Hypothalamus (tissue), 51 donors: ENCODE measurements around the gene C4orf17.

ENCODE experiments used
- DNase-seq, 51 donors: peaks; one replicate each; lab custom pipeline; 2025; lab: John Stamatoyannopoulos, UW

Gene C4orf17

DNA sequence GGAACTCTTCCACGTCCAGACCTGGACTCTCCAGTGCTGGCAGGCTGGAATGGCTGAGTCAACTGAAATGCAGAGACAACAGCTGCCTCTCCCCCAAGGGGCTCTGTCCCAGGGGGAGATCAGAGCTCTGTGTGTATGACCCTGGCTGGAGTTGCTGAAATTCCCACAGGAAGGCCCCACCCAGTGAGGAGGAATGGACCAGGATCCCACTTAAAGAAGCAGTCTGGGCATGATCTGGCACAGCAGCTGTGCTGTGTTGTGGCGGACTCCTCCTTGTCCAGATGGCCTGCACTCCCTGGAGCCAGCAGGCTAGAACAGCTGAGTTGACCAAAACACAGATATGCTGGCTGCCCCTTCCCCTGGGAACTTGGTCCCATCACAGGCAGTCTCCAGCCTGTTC lies 25.4 kb downstream of the C4orf17 start:
- no peak for DNase-seq

DNA sequence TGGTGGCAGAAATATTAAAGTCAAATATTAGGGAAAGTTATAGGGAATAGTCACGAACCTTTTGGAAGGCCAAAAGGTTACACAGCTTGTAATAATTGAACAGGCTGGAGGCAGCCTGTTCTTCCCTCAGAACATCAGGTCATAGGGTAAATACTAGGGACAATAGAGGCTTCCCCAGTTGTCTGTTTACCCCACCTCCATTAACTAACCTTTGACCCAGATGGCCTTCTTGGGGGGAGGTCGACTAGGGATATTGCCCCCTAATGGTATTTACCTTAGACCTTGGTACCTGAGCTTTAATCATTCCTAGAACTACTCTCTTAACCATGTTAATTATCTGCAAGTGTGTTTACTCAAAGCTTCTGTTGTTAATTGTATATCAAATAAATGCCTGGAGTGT lies 26.0 kb downstream of the C4orf17 start:
- DNase-seq = no peak

DNA sequence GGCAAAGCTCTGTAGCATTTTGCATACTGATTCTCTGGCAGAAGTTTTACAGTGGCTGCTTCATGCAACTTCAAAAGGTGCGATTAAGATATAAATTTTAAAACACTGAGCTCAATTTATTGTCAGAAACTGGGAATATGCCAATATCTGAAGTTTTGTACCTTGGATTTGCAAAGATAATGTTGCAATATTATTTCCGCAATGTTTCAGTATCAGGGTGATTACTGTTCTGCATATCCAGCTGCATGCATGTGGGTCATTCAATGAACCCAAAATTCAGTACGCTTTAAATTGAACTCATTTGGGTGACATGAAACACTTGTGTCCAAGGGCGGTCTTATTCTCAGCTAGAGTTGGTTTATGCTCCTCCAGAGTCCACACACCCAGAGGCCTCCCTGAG lies 26.9 kb downstream of the C4orf17 start:
- no peak for DNase-seq

DNA sequence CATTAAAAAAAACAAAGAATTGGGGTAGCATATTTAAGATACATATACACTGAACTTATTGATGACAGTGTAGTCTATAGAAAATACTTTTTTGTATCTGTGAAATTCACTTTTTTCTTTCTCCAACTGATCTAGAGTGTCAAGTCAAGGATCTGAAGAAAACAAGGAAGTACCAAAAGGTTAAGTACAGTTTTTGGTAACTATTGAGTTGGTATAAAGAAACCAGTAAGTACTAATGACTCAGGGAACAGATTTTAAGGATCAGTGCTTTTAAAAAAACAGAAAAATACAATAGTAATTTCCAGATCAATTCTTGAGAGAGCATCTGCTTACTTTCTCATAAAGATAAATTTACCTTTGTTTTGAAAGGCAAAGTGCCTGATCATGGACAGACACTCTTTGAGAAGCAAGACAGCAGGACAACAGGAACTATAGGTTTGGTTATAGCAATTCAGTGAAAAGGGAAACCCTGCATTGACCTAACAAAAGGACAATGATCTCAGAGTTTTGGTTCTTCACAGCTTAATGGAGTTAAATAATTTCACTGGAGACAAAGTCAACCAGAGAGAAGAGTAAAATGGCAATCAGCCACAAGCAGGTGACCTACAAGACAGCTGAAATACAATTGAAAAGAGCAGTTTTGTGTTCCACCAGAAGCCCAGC lies 29.6 kb downstream of the C4orf17 start:
- DNase-seq = no peak

DNA sequence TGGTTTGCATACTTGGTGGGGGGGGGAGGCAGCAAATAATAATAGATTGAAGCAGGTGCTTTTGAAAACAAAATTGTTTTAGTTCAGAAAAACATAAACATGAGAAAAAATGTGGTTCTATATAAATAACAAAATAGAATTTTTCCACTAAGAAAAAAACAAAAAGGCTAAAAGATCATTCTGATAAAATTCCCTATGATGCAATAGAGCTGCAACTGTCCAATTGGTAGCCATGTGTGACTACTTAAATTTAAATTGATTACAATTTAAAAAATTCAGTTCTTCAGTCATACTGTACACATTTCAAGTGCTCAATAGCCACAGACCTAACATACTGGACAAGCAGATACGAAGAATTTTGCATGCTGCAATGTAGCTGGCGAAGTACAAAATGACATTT lies 42.1 kb downstream of the C4orf17 start:
- DNase-seq = no peak

- DNase-seq = peak; percentile 79 to 100 (median 96)
Observed at GRCh38 chr4:99563310-99564186, 52.7 kb downstream of the C4orf17 start, which contains the start of gene TRMT10A. Gene TRMT10A, minus strand, starts transcription at chr4:99564039. Its CDS starts 4,701 bp downstream, at chr4:99559338.

GRCh38 chr4:99564921-99565320 lies 54.1 kb downstream of the C4orf17 start:
- no peak for DNase-seq

DNA sequence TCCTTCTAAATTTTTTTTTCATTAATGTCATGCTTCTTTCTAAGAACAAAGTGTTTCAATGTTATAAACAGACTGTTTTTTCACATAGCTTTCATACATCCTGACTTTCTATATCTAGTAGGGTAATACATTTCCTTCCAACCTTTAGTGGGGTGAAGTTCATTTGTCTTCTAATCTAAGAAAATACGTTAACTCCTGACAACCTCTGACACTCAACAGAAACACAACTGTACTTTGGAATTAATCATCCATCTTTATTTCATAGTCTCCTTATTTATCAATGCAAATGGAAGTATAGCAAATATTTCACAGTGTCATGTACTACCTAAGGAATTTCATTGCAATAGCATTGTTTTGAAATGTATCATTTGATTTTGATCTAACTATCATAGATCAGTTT lies 61.1 kb downstream of the C4orf17 start:
- DNase-seq = no peak

GRCh38 chr4:99572527-99573240 lies 61.9 kb downstream of the C4orf17 start:
- DNase-seq = no peak

- DNase-seq = no peak
Observed at GRCh38 chr4:99573735-99574368, 63.0 kb downstream of the C4orf17 start.

GRCh38 chr4:99574530-99575324 lies 63.9 kb downstream of the C4orf17 start, which contains the start of gene MTTP:
Gene MTTP, plus strand, starts transcription at chr4:99574824. Its CDS starts 86 bp downstream, at chr4:99574910.
- DNase-seq = no peak

GRCh38 chr4:99578714-99579113 lies 67.9 kb downstream of the C4orf17 start:
- no peak for DNase-seq

DNA sequence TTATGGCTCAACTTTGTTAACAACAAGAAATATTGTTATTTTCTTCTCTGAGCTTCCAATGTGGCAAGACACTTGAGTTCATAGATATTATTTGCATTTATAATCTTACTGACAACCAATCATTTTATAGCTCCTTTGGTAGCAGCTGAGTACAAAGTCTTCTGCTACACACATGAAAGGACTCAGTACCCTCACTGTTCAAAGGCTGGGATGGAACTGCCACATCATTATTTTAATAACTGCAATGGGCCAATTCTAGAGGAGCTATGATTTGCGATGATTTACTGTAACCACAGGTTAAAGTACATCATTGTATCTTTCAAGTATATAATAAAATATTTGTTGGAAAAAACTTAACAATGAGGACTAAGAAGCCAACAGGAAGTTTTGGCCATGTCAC lies 74.7 kb downstream of the C4orf17 start:
- no peak for DNase-seq

- no peak for DNase-seq
Observed at GRCh38 chr4:99586322-99586721, 75.5 kb downstream of the C4orf17 start.

- DNase-seq = no peak
Observed at GRCh38 chr4:99586797-99587196, 76.0 kb downstream of the C4orf17 start.

DNA sequence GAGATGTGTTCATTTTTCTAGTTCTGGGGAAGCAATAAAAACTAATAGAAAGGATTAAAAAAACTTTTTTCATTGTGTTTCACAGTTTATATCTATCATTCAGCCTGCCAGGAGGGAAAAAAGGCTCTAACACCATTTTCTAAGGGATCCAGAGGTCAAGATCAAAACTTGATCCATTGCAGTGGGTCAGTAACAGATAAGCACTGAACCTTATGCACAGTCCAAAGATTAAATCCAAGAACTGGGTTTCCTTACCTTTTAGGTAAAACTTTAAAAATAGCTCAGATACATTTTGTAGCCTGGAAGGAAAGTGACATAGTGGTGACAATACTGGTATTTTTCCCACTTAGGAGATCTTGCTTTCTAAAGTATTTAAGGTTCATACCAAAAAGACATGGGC lies 76.5 kb downstream of the C4orf17 start:
- DNase-seq = no peak

DNA sequence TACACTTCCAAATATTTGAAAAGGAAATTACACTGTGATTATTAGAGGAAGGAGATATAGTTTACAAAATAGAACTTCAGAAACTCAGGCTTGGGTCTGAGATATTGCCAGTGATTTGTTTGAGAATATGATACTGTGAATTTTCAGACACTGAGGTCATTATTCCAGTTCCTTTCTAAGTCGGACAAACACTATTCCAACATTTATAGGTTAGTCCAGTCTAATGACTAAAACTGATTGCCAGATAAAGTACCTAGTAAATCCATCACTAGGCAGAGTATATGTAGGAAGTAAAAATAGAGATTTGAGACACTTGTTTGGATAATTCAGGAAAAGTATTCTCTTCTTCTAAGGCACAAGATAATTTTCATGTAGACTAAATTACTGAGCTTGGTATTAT lies 77.0 kb downstream of the C4orf17 start:
- DNase-seq = no peak

DNA sequence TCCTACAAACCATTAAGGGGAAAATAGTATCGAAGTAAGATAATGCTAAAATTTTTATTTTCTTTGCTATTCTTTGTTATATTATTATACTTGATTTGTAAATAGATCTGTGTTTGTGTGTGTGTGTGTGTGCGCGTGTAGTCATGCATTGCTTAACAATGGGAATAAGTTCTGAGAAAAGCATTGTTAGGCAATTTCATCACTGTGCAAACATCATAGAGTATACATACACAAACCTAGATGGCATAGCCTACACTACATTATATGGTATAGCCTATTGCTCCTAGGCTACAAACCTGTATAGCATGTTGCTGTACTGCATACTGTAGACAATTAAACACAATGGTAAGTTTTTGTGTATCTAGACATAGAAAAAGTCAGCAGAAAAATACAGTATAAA lies 80.9 kb downstream of the C4orf17 start:
- no peak for DNase-seq
